Glomerular visceral epithelial cell (primary cell): Measurements from ENCODE around the gene WDR7.

ENCODE experiments used
- DNase-seq: peaks from one replicate; pipeline ENCODE4 v3.0.0-alpha.2; 2016; ENCODE audit errors: extremely low spot score

Gene WDR7

GRCh38 chr18:56650944-56651770 is at the start of gene WDR7:
TSS of gene WDR7 (plus strand) at chr18:56651359. CDS start at chr18:56672516, 21,157 bp downstream.
- DNase-seq, result peak; percentile 97

- DNase-seq, result no peak
Measured at GRCh38 chr18:56606618-56607017, 44.5 kb upstream of the WDR7 start.

GRCh38 chr18:56615738-56616520 is 35.2 kb upstream of the WDR7 start:
- no peak for DNase-seq

- no peak for DNase-seq
Measured at GRCh38 chr18:56627991-56628390, 23.2 kb upstream of the WDR7 start.

- no peak for DNase-seq
Measured at GRCh38 chr18:56632070-56633022, 18.8 kb upstream of the WDR7 start.

GRCh38 chr18:56635007-56635406 is 16.2 kb upstream of the WDR7 start:
- no peak for DNase-seq

- no peak for DNase-seq
Measured at GRCh38 chr18:56637176-56637575, 14.0 kb upstream of the WDR7 start.

GRCh38 chr18:56637711-56638231 is 13.4 kb upstream of the WDR7 start:
- no peak for DNase-seq

GRCh38 chr18:56638232-56639103 is 12.7 kb upstream of the WDR7 start, which contains the start of gene TXNL1:
TSS of gene TXNL1 (minus strand) at chr18:56638592. CDS start at chr18:56638440, 152 bp downstream.
- DNase-seq, result peak; percentile 99

- no peak for DNase-seq
Measured at GRCh38 chr18:56639104-56639381, 12.1 kb upstream of the WDR7 start.

- DNase-seq, result no peak
Measured at GRCh38 chr18:56639571-56639970, 11.6 kb upstream of the WDR7 start.

- no peak for DNase-seq
Measured at GRCh38 chr18:56641714-56642337, 9.3 kb upstream of the WDR7 start.

GRCh38 chr18:56643381-56643780 is 7.8 kb upstream of the WDR7 start:
- no peak for DNase-seq

GRCh38 chr18:56645415-56646016 is 5.6 kb upstream of the WDR7 start:
- peak; percentile 15 for DNase-seq

GRCh38 chr18:56647071-56647470 is 4.1 kb upstream of the WDR7 start:
- no peak for DNase-seq

GRCh38 chr18:56647951-56648893 is 2.9 kb upstream of the WDR7 start:
- no peak for DNase-seq

- no peak for DNase-seq
Measured at GRCh38 chr18:56649996-56650395, 1.2 kb upstream of the WDR7 start.

- no peak for DNase-seq
Measured at GRCh38 chr18:56651771-56652092, 573 bp downstream of the WDR7 start.

GRCh38 chr18:56652802-56653201 is 1.6 kb downstream of the WDR7 start:
- DNase-seq, result no peak
